C4-2B (cell line): ENCODE measurements around the gene RBM20.

Source experiments
- ZFX ChIP-seq: fragments of 450-650 bp; IDR thresholded peaks from 2 replicates; pipeline ENCODE4 v1.6.1; 2017
- TF ChIP-seq, protein P1 (sequence below): fragments of 450-650 bp; conservative IDR thresholded peaks from 2 replicates; pipeline ENCODE4 v1.5.1; 2017; ENCODE audit warnings: mild to moderate bottlenecking

DNA sequence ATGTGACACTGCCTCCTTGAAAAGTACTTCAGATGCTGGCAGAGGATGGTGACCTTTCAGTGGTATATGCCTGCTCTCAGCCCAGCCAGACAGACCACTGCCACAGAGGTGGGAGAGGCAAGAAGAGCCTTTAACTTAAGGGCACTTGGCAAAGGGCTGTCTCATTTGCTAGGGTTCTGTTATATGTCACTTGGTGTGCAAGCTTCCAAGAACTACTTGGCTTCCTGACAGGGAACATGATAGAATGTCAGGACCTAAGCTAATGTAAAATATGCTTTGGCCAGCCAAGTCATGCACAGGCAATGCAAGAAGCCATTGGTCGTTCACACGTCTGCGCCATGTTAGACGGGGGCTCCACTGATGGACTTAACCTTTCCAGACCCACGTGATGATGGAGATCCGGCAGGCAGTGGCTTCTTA lies 54.7 kb downstream of the RBM20 start:
- TF ChIP-seq, protein P1, sequence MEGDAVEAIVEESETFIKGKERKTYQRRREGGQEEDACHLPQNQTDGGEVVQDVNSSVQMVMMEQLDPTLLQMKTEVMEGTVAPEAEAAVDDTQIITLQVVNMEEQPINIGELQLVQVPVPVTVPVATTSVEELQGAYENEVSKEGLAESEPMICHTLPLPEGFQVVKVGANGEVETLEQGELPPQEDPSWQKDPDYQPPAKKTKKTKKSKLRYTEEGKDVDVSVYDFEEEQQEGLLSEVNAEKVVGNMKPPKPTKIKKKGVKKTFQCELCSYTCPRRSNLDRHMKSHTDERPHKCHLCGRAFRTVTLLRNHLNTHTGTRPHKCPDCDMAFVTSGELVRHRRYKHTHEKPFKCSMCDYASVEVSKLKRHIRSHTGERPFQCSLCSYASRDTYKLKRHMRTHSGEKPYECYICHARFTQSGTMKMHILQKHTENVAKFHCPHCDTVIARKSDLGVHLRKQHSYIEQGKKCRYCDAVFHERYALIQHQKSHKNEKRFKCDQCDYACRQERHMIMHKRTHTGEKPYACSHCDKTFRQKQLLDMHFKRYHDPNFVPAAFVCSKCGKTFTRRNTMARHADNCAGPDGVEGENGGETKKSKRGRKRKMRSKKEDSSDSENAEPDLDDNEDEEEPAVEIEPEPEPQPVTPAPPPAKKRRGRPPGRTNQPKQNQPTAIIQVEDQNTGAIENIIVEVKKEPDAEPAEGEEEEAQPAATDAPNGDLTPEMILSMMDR: no peak
- no peak for TF ChIP-seq ZFX
